Kidney epithelial cell (primary cell): ENCODE results near the gene SLC38A3. TPM values are rescaled to one million over a fixed set of nuclear protein-coding genes. Genes with fewer than 3 reads are reported as not detected.

ENCODE experiments used
- DNase-seq: peaks from one replicate; pipeline ENCODE4 v3.0.0-alpha.2; 2010; ENCODE audit warnings: low read depth
- H3K27me3 ChIP-seq: 2 replicates; pipeline ENCODE4 v1.6.0; 2011; ENCODE audit warnings: low read length; ENCODE audit not compliant: control insufficient read depth, insufficient read depth
- H3K36me3 ChIP-seq: 2 replicates; pipeline ENCODE4 v1.5.1; 2011; ENCODE audit warnings: low read length; ENCODE audit not compliant: control insufficient read depth, insufficient read depth
- H3K4me3 ChIP-seq: 2 replicates; pipeline ENCODE4 v1.5.1; 2011; ENCODE audit warnings: low read depth, mild to moderate bottlenecking, control low read depth, low read length
- total RNA-seq: library from RNA; depleted of rRNA; stranded (reverse); fragments of >200 nt; gene quantifications from 2 replicates; pipeline ENCODE4 v1.2.3, GENCODE V29; 2015
- TF ChIP-seq, protein P1 (sequence below): IDR thresholded peaks from 2 replicates; pipeline ENCODE4 v1.5.1; 2011; ENCODE audit warnings: mild to moderate bottlenecking, moderate library complexity, low read length, control low read depth, inconsistent platforms; ENCODE audit not compliant: insufficient read depth, poor library complexity, severe bottlenecking

Gene SLC38A3
- total RNA-seq, 1 donor from 2014 or later = 0.13 TPM

DNA sequence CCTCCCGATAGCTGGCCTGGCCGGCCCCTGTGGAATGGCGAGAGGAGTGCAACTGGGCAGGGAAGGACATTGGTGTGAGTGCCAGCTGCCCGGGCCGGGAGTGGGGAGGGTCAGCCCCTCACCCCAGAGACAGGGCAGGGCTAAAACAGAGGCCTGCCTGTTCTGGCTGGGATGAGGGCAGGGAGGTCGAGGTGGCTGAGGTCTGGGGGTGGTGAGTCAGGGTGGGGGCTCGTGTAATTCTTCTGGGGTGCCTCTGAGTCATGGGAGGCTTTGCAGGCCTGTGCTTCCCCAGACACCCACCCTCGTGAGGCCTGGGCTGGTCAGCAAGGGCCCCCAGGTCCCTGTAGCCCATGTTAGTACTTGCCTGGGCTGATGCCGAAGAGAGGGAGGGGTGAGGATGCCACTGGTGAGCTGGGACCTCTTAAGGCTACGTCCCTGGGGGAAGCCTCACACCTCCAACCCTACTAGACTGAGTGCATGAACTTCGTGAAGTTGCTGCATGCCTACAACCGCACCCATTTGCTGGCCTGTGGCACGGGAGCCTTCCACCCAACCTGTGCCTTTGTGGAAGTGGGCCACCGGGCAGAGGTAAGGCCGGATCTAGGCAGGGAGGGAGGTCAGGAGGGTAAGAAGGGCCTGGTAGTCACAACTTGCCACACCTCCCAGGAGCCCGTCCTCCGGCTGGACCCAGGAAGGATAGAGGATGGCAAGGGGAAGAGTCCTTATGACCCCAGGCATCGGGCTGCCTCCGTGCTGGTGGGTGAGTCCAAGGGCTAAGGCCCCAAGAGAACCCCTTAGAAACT lies 65.6 kb downstream of the SLC38A3 start:
- DNase-seq = no peak
- no peaks in the 10 kb centered on the region for H3K36me3 ChIP-seq
- H3K4me3 ChIP-seq = no peak overlapping the region
- peaks cover 22% of the 10 kb centered on the region for H3K27me3 ChIP-seq
- TF ChIP-seq, protein P1, sequence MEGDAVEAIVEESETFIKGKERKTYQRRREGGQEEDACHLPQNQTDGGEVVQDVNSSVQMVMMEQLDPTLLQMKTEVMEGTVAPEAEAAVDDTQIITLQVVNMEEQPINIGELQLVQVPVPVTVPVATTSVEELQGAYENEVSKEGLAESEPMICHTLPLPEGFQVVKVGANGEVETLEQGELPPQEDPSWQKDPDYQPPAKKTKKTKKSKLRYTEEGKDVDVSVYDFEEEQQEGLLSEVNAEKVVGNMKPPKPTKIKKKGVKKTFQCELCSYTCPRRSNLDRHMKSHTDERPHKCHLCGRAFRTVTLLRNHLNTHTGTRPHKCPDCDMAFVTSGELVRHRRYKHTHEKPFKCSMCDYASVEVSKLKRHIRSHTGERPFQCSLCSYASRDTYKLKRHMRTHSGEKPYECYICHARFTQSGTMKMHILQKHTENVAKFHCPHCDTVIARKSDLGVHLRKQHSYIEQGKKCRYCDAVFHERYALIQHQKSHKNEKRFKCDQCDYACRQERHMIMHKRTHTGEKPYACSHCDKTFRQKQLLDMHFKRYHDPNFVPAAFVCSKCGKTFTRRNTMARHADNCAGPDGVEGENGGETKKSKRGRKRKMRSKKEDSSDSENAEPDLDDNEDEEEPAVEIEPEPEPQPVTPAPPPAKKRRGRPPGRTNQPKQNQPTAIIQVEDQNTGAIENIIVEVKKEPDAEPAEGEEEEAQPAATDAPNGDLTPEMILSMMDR = no peak

Other genes starting within 250 kb of the SLC38A3 start
- 84.5 and 94.1 TPM in 2 replicates for gene RBM5, start 116.4 kb upstream of the SLC38A3 start, total RNA-seq
- 79.8 and 85.4 TPM in 2 replicates for gene SEMA3F, start 49.9 kb upstream of the SLC38A3 start, total RNA-seq
- not detected in 2 replicates for gene GNAT1, start 13.7 kb upstream of the SLC38A3 start, total RNA-seq
- gene GNAI2, start 30.9 kb downstream of the SLC38A3 start, total RNA-seq = 208 and 221 TPM in 2 replicates
- gene SEMA3B, start 63.9 kb downstream of the SLC38A3 start, total RNA-seq = 17.9 and 18.4 TPM in 2 replicates
- not detected in 2 replicates for gene LSMEM2, start 73.8 kb downstream of the SLC38A3 start, total RNA-seq
- 77.7 and 113 TPM in 2 replicates for gene IFRD2, start 87.2 kb downstream of the SLC38A3 start, total RNA-seq
- gene HYAL3, start 94.1 kb downstream of the SLC38A3 start, total RNA-seq = 7.6 and 7.9 TPM in 2 replicates
- 8.5 and 12.3 TPM in 2 replicates for gene NAA80, start 94.1 kb downstream of the SLC38A3 start, total RNA-seq
- 0.14 TPM in 1 of 2 replicates, not detected in the other for gene HYAL1, start 98.3 kb downstream of the SLC38A3 start, total RNA-seq
- 89.3 and 104 TPM in 2 replicates for gene HYAL2, start 117.5 kb downstream of the SLC38A3 start, total RNA-seq
- 40.3 and 58.3 TPM in 2 replicates for gene TUSC2, start 123.0 kb downstream of the SLC38A3 start, total RNA-seq
- 16.6 and 19.9 TPM in 2 replicates for gene RASSF1, start 135.6 kb downstream of the SLC38A3 start, total RNA-seq
- gene ZMYND10, start 140.5 kb downstream of the SLC38A3 start, total RNA-seq = 1.7 TPM in 1 of 2 replicates, not detected in the other
- 18.0 and 19.0 TPM in 2 replicates for gene NPRL2, start 145.5 kb downstream of the SLC38A3 start, total RNA-seq
- 22.3 and 24.0 TPM in 2 replicates for gene CYB561D2, start 145.6 kb downstream of the SLC38A3 start, total RNA-seq
- 82.5 and 90.0 TPM in 2 replicates for gene TMEM115, start 154.2 kb downstream of the SLC38A3 start, total RNA-seq